Neural cell (in vitro differentiated cells): Measurements from ENCODE around the gene RYR2.

Experiments
- EP300 ChIP-seq: fragments of 450-650 bp; conservative IDR thresholded peaks from 2 replicates; pipeline ENCODE4 v1.6.1; 2014; ENCODE audit warnings: antibody characterized with exemption, mild to moderate bottlenecking, moderate library complexity; ENCODE audit not compliant: poor library complexity, severe bottlenecking
- EZH2 ChIP-seq: fragments of 200-600, 300-800 bp; shearing (Covaris generic), sonication (generic); IDR thresholded peaks from 2 replicates; pipeline ENCODE4 v1.6.1; 2014; ENCODE audit warnings: antibody characterized with exemption, low read length, borderline replicate concordance, mild to moderate bottlenecking; ENCODE audit not compliant: insufficient read depth, poor library complexity, severe bottlenecking
- MXI1 ChIP-seq: fragments of 450-650 bp; conservative IDR thresholded peaks from 2 replicates; pipeline ENCODE4 v1.6.1; 2014; ENCODE audit warnings: antibody characterized with exemption, mild to moderate bottlenecking; ENCODE audit not compliant: poor library complexity, severe bottlenecking
- POLR2AphosphoS5 ChIP-seq: IDR thresholded peaks from 2 replicates; pipeline ENCODE4 v1.6.1; 2012
- TF ChIP-seq, protein P1 (sequence below): fragments of 450-650 bp; IDR thresholded peaks from 2 replicates; pipeline ENCODE4 v1.5.1; 2014; ENCODE audit warnings: antibody characterized with exemption, mild to moderate bottlenecking, moderate library complexity; ENCODE audit not compliant: poor library complexity, severe bottlenecking

DNA sequence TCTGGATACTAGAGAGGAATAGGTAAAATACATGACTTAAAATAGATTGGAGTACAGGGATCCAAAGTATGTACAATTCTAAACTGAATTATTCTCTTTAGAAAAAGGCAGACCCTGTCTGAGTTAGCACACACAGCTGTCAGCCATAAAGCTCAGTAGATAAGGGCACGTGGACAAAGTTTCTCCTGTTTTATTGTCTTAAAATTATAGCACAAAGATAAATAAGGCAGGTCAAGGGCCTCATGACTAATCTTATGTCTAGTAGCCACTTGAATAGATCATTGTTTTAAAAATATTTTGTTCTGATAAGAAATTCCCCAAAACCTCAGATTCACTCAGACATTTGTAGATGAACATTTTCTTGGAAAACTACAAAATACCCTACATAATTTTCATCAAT is 643.6 kb downstream of the RYR2 start:
- TF ChIP-seq POLR2AphosphoS5 (no peak), EZH2 (no peak), EP300 (no peak), MXI1 (no peak)
- TF ChIP-seq, protein P1, sequence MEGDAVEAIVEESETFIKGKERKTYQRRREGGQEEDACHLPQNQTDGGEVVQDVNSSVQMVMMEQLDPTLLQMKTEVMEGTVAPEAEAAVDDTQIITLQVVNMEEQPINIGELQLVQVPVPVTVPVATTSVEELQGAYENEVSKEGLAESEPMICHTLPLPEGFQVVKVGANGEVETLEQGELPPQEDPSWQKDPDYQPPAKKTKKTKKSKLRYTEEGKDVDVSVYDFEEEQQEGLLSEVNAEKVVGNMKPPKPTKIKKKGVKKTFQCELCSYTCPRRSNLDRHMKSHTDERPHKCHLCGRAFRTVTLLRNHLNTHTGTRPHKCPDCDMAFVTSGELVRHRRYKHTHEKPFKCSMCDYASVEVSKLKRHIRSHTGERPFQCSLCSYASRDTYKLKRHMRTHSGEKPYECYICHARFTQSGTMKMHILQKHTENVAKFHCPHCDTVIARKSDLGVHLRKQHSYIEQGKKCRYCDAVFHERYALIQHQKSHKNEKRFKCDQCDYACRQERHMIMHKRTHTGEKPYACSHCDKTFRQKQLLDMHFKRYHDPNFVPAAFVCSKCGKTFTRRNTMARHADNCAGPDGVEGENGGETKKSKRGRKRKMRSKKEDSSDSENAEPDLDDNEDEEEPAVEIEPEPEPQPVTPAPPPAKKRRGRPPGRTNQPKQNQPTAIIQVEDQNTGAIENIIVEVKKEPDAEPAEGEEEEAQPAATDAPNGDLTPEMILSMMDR: no peak
